C4-2B (cell line): Measurements from ENCODE around the gene PRR36.

ENCODE experiments used
- CTCF ChIP-seq: fragments of 450-650 bp; conservative IDR thresholded peaks from 2 replicates; pipeline ENCODE4 v1.5.1; 2017; ENCODE audit warnings: mild to moderate bottlenecking
- ZFX ChIP-seq: fragments of 450-650 bp; IDR thresholded peaks from 2 replicates; pipeline ENCODE4 v1.6.1; 2017

GRCh38 chr19:7823686-7824301, 50.4 kb downstream of the PRR36 start:
- no peak for TF ChIP-seq CTCF
- no peak for TF ChIP-seq ZFX
